Panc1 (cell line): ENCODE results near the gene CYB5A. TPM values are rescaled to one million over a fixed set of nuclear protein-coding genes. Genes with fewer than 3 reads are reported as not detected.

Source experiments
- ATAC-seq: fragments of 200-7000 bp; cut with Tn5 transposase; 2 replicates; pipeline ENCODE4 v1.9.1; 2020; ENCODE audit warnings: mild to moderate bottlenecking, moderate library complexity
- BruUV-seq: library from RNA; stranded (reverse); fragments of 400-500 nt; replicated peaks from 2 replicates; lab custom pipeline; 2021; lab: Mats Ljungman, UMichigan
- CTCF ChIA-PET: fragments of 300-600 bp; sonication (Branson Sonifier 250); formaldehyde crosslinking; loops from one replicate; lab custom pipeline; 2022; ENCODE audit warnings: antibody characterized with exemption; lab: Charles Lee
- POLR2A ChIA-PET: fragments of 300-600 bp; sonication (Branson Sonifier 250); formaldehyde crosslinking; loops from one replicate; lab custom pipeline; 2022; ENCODE audit warnings: antibody characterized with exemption; lab: Charles Lee
- DNase-seq: peaks from one replicate; pipeline ENCODE4 v3.0.0-alpha.2; 2010; ENCODE audit warnings: low read depth, low spot score
- H3K27ac ChIP-seq: 2 replicates; pipeline ENCODE4 v1.5.1; 2011; ENCODE audit warnings: mild to moderate bottlenecking, low read length, inconsistent platforms
- H3K27me3 ChIP-seq: fragments of 200-500 bp; sonication (Bioruptor generic); 2 replicates; pipeline ENCODE4 v1.6.0; 2014; ENCODE audit warnings: low read length, inconsistent platforms; ENCODE audit not compliant: control insufficient read depth, insufficient read depth
- H3K36me3 ChIP-seq: fragments of 200-500 bp; sonication (Bioruptor generic); 2 replicates; pipeline ENCODE4 v1.5.1; 2014; ENCODE audit warnings: inconsistent platforms, mild to moderate bottlenecking, low read length, moderate library complexity; ENCODE audit not compliant: control insufficient read depth, insufficient read depth
- H3K4me1 ChIP-seq: 2 replicates; pipeline ENCODE4 v1.5.1; 2011; ENCODE audit warnings: inconsistent platforms, mild to moderate bottlenecking, low read length, moderate library complexity; ENCODE audit not compliant: control insufficient read depth, insufficient read depth
- H3K4me3 ChIP-seq, 2 experiments: 2 replicates each; pipeline ENCODE4 v1.5.1; 2011 to 2012; ENCODE audit warnings: low read depth in 2 of 2, low read length in 2 of 2, mild to moderate bottlenecking in 2 of 2, inconsistent platforms in 1 of 2, moderate library complexity in 1 of 2
- H3K9me3 ChIP-seq: fragments of 200-500 bp; sonication (Bioruptor generic); 2 replicates; pipeline ENCODE4 v1.5.1; 2014; ENCODE audit warnings: low read depth, mild to moderate bottlenecking, inconsistent platforms, low read length, moderate library complexity; ENCODE audit not compliant: control insufficient read depth, insufficient read depth
- POLR2AphosphoS5 ChIP-seq: IDR thresholded peaks from 2 replicates; pipeline ENCODE4 v1.6.1; 2012; ENCODE audit warnings: mild to moderate bottlenecking, low read depth, low read length, moderate library complexity
- REST ChIP-seq, 2 experiments: IDR thresholded peaks; 2 replicates each; pipeline ENCODE4 v1.6.1; 2011 to 2012; ENCODE audit warnings: low read depth in 2 of 2, control low read depth in 1 of 2, low read length in 1 of 2, mild to moderate bottlenecking in 1 of 2, moderate library complexity in 1 of 2; ENCODE audit not compliant: insufficient read depth in 1 of 2
- SIN3A ChIP-seq: IDR thresholded peaks from 2 replicates; pipeline ENCODE4 v1.6.1; 2012; ENCODE audit warnings: low read depth, mild to moderate bottlenecking, low read length, moderate library complexity, borderline replicate concordance; ENCODE audit not compliant: insufficient read depth
- TCF7L2 ChIP-seq: IDR thresholded peaks from 2 replicates; pipeline ENCODE4 v1.6.1; 2011; ENCODE audit warnings: mild to moderate bottlenecking, low read depth, low read length, inconsistent platforms
- in situ Hi-C: cut with HindIII; loops from 2 replicates; pipeline ENCODE4 v1.10.0; 2016; ENCODE audit warnings: low sequenced_read_pairs, low pct_unique_long_range_greater_than_20kb
- intact Hi-C: fragments of 100-400 bp; cut with micrococcal nuclease; formaldehyde crosslinking; loops from one replicate; pipeline ENCODE4 v1.10.0; 2022; ENCODE audit not compliant: unreplicated experiment
- total RNA-seq: library from RNA; stranded (reverse); gene quantifications from one replicate; pipeline ENCODE4 v1.2.1, GENCODE V29; 2021; ENCODE audit not compliant: unreplicated experiment
- TF ChIP-seq, protein P1 (sequence below): fragments of 450-650 bp; IDR thresholded peaks from 2 replicates; pipeline ENCODE4 v1.5.1; 2017; ENCODE audit warnings: mild to moderate bottlenecking

CYB5A gene
- total RNA-seq, 1 experiment from 2014 or later = 51.3 TPM

GRCh38 chr18:74273394-74273793 lies 18.4 kb downstream of the CYB5A start:
- intact Hi-C loops (no loop called here), in situ Hi-C loops (no loop called here)
- no peak overlapping the region for H3K4me3 ChIP-seq
- H3K27ac ChIP-seq = no peak overlapping the region
- H3K9me3 ChIP-seq = no peaks in the 10 kb centered on the region
- DNase-seq (no peak), ATAC-seq (no peak)
- POLR2A ChIA-PET = interaction anchor here (0.6 kb wide), 1 partner anchor 9 kb away, joined by 3 read pairs; no protein-coding TSS in a partner anchor
- CTCF ChIA-PET = no interaction called here
- no peak for TF ChIP-seq REST (IDR thresholded peaks at IDR 0.05; ENCODE audit: insufficient read depth in 1 of 2, low read depth in 2 of 2, low read length in 1 of 2)
- TF ChIP-seq, protein P1, sequence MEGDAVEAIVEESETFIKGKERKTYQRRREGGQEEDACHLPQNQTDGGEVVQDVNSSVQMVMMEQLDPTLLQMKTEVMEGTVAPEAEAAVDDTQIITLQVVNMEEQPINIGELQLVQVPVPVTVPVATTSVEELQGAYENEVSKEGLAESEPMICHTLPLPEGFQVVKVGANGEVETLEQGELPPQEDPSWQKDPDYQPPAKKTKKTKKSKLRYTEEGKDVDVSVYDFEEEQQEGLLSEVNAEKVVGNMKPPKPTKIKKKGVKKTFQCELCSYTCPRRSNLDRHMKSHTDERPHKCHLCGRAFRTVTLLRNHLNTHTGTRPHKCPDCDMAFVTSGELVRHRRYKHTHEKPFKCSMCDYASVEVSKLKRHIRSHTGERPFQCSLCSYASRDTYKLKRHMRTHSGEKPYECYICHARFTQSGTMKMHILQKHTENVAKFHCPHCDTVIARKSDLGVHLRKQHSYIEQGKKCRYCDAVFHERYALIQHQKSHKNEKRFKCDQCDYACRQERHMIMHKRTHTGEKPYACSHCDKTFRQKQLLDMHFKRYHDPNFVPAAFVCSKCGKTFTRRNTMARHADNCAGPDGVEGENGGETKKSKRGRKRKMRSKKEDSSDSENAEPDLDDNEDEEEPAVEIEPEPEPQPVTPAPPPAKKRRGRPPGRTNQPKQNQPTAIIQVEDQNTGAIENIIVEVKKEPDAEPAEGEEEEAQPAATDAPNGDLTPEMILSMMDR = no peak
- no peak for TF ChIP-seq TCF7L2
- no peak for TF ChIP-seq POLR2AphosphoS5
- no peak for TF ChIP-seq SIN3A
- no TSS peak for BruUV-seq
- no peaks in the 10 kb centered on the region for H3K36me3 ChIP-seq
- H3K4me1 ChIP-seq = no peaks in the 10 kb centered on the region
- no peaks in the 10 kb centered on the region for H3K27me3 ChIP-seq

GRCh38 chr18:74271635-74272034 lies 20.1 kb downstream of the CYB5A start:
- ATAC-seq (no peak), DNase-seq (no peak)
- intact Hi-C loops = no loop called here
- H3K27me3 ChIP-seq = no peaks in the 10 kb centered on the region
- no peak overlapping the region for H3K4me3 ChIP-seq
- in situ Hi-C loops = no loop called here
- ChIA-PET CTCF (no interaction called here), POLR2A (no interaction called here)
- no peak overlapping the region for H3K27ac ChIP-seq
- TF ChIP-seq TCF7L2 (no peak), REST (IDR thresholded peaks at IDR 0.05; ENCODE audit: insufficient read depth in 1 of 2, low read depth in 2 of 2, low read length in 1 of 2) (no peak), POLR2AphosphoS5 (no peak), SIN3A (no peak)
- TF ChIP-seq, protein P1 = no peak
- no TSS peak for BruUV-seq
- H3K4me1 ChIP-seq = no peaks in the 10 kb centered on the region
- no peaks in the 10 kb centered on the region for H3K9me3 ChIP-seq
- H3K36me3 ChIP-seq = no peaks in the 10 kb centered on the region
